Fibroblast of pulmonary artery (primary cell): ENCODE measurements around the gene SUGCT.
A peak's percentile ranks its signal among the peaks of the same experiment; 100 is the strongest.
"Not testable (repeated sequence)": the region's sequence is repeated elsewhere in the genome, so short reads cannot be mapped to it uniquely, and the experiment has no call there.

Experiments used
- DNase-seq: peaks from one replicate; pipeline ENCODE4 v3.0.0-alpha.2; 2010; ENCODE audit warnings: low read depth
- H3K4me3 ChIP-seq: replicated peaks from 2 replicates; pipeline ENCODE4 v1.5.1; 2011; ENCODE audit warnings: low read depth, mild to moderate bottlenecking, control low read depth, low read length, moderate library complexity
- CTCF ChIP-seq: IDR thresholded peaks from 2 replicates; pipeline ENCODE4 v1.5.1; 2011; ENCODE audit warnings: mild to moderate bottlenecking, control low read depth, low read length, inconsistent platforms; ENCODE audit errors: missing control alignments

Gene SUGCT

GRCh38 chr7:40098810-40099209, 36.0 kb upstream of the SUGCT start:
- H3K4me3 ChIP-seq: no peak overlapping the region
- no peak for TF ChIP-seq CTCF
- DNase-seq: no peak

GRCh38 chr7:40099837-40100236, 35.0 kb upstream of the SUGCT start:
- no peak for DNase-seq
- no peak for TF ChIP-seq CTCF
- H3K4me3 ChIP-seq: no peak overlapping the region

- DNase-seq: no peak
- no peak for TF ChIP-seq CTCF
These were observed 33.6 kb upstream of the SUGCT start for GRCh38 chr7:40101201-40101600.

GRCh38 chr7:40102897-40103296, 31.9 kb upstream of the SUGCT start:
- H3K4me3 ChIP-seq: no peak overlapping the region
- TF ChIP-seq CTCF: no peak
- no peak for DNase-seq

More at GRCh38 chr7:40101201-40101600, 33.6 kb upstream of the SUGCT start:
- H3K4me3 ChIP-seq: no peak overlapping the region

- peak; percentile 14 for DNase-seq
- no peak for TF ChIP-seq CTCF
- H3K4me3 ChIP-seq: no peak overlapping the region
These were observed 28.8 kb upstream of the SUGCT start for GRCh38 chr7:40105879-40106473.

GRCh38 chr7:40115936-40116335, 18.9 kb upstream of the SUGCT start:
- DNase-seq: no peak
- TF ChIP-seq CTCF: no peak
- no peak overlapping the region for H3K4me3 ChIP-seq

GRCh38 chr7:40117199-40117598, 17.6 kb upstream of the SUGCT start:
- DNase-seq, H3K4me3 ChIP-seq: not testable (repeated sequence)

GRCh38 chr7:40118201-40118600, 16.6 kb upstream of the SUGCT start:
- not testable (repeated sequence) for DNase-seq, H3K4me3 ChIP-seq
